H9 (cell line): ENCODE measurements around the gene RHNO1. TPM values are rescaled to one million over a fixed set of nuclear protein-coding genes. Genes with fewer than 3 reads are reported as not detected.

Experiments
- DNase-seq: peaks from one replicate; pipeline ENCODE4 v3.0.0-alpha.2; 2017
- H2AFZ ChIP-seq: one replicate; pipeline ENCODE4 v1.6.1; 2013; ENCODE audit warnings: mild to moderate bottlenecking, low read length, control low read depth, moderate library complexity
- H2AK5ac ChIP-seq: 2 replicates; pipeline ENCODE4 v1.6.1; 2013; ENCODE audit warnings: low read length, control low read depth, mixed read lengths; ENCODE audit not compliant: insufficient read length
- H2BK120ac ChIP-seq: one replicate; pipeline ENCODE4 v1.6.1; 2013; ENCODE audit warnings: low read depth, mild to moderate bottlenecking, low read length, control low read depth, inconsistent platforms; ENCODE audit not compliant: poor library complexity, severe bottlenecking
- H2BK12ac ChIP-seq: 2 replicates; pipeline ENCODE4 v1.6.1; 2013; ENCODE audit warnings: low read length, control low read depth, mixed read lengths, low read depth; ENCODE audit not compliant: insufficient read length
- H2BK15ac ChIP-seq: 2 replicates; pipeline ENCODE4 v1.6.1; 2013; ENCODE audit warnings: low read depth, low read length, control low read depth
- H2BK20ac ChIP-seq: one replicate; pipeline ENCODE4 v1.6.1; 2013; ENCODE audit warnings: low read depth, mild to moderate bottlenecking, low read length, control low read depth, inconsistent platforms; ENCODE audit not compliant: poor library complexity, severe bottlenecking
- H2BK5ac ChIP-seq: 2 replicates; pipeline ENCODE4 v1.6.1; 2013; ENCODE audit warnings: low read length, control low read depth, mixed read lengths; ENCODE audit not compliant: insufficient read length
- H3K14ac ChIP-seq: 2 replicates; pipeline ENCODE4 v1.6.1; 2013; ENCODE audit warnings: low read length, control low read depth; ENCODE audit not compliant: insufficient read depth
- H3K18ac ChIP-seq: 2 replicates; pipeline ENCODE4 v1.6.1; 2013; ENCODE audit warnings: low read depth, mild to moderate bottlenecking, mixed read lengths, low read length, control low read depth; ENCODE audit not compliant: insufficient read length
- H3K23ac ChIP-seq: 2 replicates; pipeline ENCODE4 v1.6.1; 2013; ENCODE audit warnings: low read length, control low read depth, mixed read lengths, low read depth; ENCODE audit not compliant: insufficient read length
- H3K23me2 ChIP-seq: 2 replicates; pipeline ENCODE4 v1.6.1; 2013; ENCODE audit warnings: low read depth, mild to moderate bottlenecking, mixed read lengths, low read length, control low read depth; ENCODE audit not compliant: insufficient read length, poor library complexity, severe bottlenecking
- H3K27ac ChIP-seq: 2 replicates; pipeline ENCODE4 v1.5.1; 2013; ENCODE audit warnings: low read length, control low read depth, mixed read lengths, low read depth; ENCODE audit not compliant: insufficient read length
- H3K27me3 ChIP-seq: 2 replicates; pipeline ENCODE4 v1.6.1; 2013; ENCODE audit warnings: low read length, control low read depth, inconsistent platforms; ENCODE audit not compliant: insufficient read depth
- H3K4ac ChIP-seq: 2 replicates; pipeline ENCODE4 v1.6.1; 2013; ENCODE audit warnings: low read depth, mild to moderate bottlenecking, control low read depth, inconsistent platforms, low read length, moderate library complexity
- H3K4me1 ChIP-seq: 2 replicates; pipeline ENCODE4 v1.6.1; 2013; ENCODE audit warnings: low read length, control low read depth, inconsistent platforms; ENCODE audit not compliant: insufficient read depth
- H3K4me2 ChIP-seq: 2 replicates; pipeline ENCODE4 v1.6.1; 2013; ENCODE audit warnings: low read length, control low read depth, mixed read lengths; ENCODE audit not compliant: insufficient read length, insufficient read depth
- H3K56ac ChIP-seq: 2 replicates; pipeline ENCODE4 v1.6.1; 2013; ENCODE audit warnings: low read depth, mild to moderate bottlenecking, mixed read lengths, low read length, control low read depth; ENCODE audit not compliant: insufficient read length
- H3K79me1 ChIP-seq: 2 replicates; pipeline ENCODE4 v1.6.1; 2013; ENCODE audit warnings: low read depth, mild to moderate bottlenecking, moderate library complexity, low read length, control low read depth, inconsistent platforms; ENCODE audit not compliant: insufficient read depth, poor library complexity, severe bottlenecking
- H3K79me2 ChIP-seq: 2 replicates; pipeline ENCODE4 v1.6.1; 2013; ENCODE audit warnings: low read length, control low read depth, inconsistent platforms; ENCODE audit not compliant: insufficient read depth
- H3K9ac ChIP-seq: 2 replicates; pipeline ENCODE4 v1.6.1; 2013; ENCODE audit warnings: low read length, control low read depth, mixed read lengths; ENCODE audit not compliant: insufficient read length; ENCODE audit errors: extremely low read depth
- H3K9me3 ChIP-seq: one replicate; pipeline ENCODE4 v1.6.1; 2013; ENCODE audit warnings: low read depth, low read length, inconsistent platforms; ENCODE audit not compliant: control insufficient read depth
- H3T11ph ChIP-seq: one replicate; pipeline ENCODE4 v1.6.1; 2013; ENCODE audit warnings: mild to moderate bottlenecking, low read length, control low read depth, inconsistent platforms
- H4K20me1 ChIP-seq: one replicate; pipeline ENCODE4 v1.6.1; 2013; ENCODE audit not compliant: control insufficient read depth, insufficient read length, insufficient read depth
- H4K5ac ChIP-seq: 2 replicates; pipeline ENCODE4 v1.6.1; 2013; ENCODE audit warnings: low read depth, mild to moderate bottlenecking, mixed read lengths, low read length, control low read depth; ENCODE audit not compliant: insufficient read length
- H4K8ac ChIP-seq: replicated peaks from 2 replicates; pipeline ENCODE4 v1.6.1; 2013; ENCODE audit warnings: low read length, control low read depth, mixed read lengths, low read depth; ENCODE audit not compliant: insufficient read length
- H4K91ac ChIP-seq: 2 replicates; pipeline ENCODE4 v1.6.1; 2013; ENCODE audit warnings: low read depth, mild to moderate bottlenecking, moderate library complexity, mixed read lengths, low read length, control low read depth; ENCODE audit not compliant: insufficient read length
- H3K27ac Mint-ChIP-seq, 3 experiments: 2 replicates in 2 of 3; 3 replicates in 1 of 3; pipeline ENCODE4 v1.8.0; 2020 to 2021; ENCODE audit warnings: mixed read lengths in 3 of 3, mild to moderate bottlenecking in 1 of 3, moderate library complexity in 1 of 3
- H3K27me3 Mint-ChIP-seq: 2 replicates; pipeline ENCODE4 v1.8.0; 2021; ENCODE audit warnings: low read depth, mild to moderate bottlenecking, moderate library complexity, mixed read lengths
- H3K36me3 Mint-ChIP-seq, 3 experiments: 2 replicates in 2 of 3; 3 replicates in 1 of 3; pipeline ENCODE4 v1.8.0; 2020 to 2021; ENCODE audit warnings: low read depth in 3 of 3, mixed read lengths in 3 of 3; ENCODE audit not compliant: insufficient read depth in 1 of 3
- H3K4me1 Mint-ChIP-seq, 2 experiments: 2 replicates each; pipeline ENCODE4 v1.8.0; 2020; ENCODE audit warnings: mixed read lengths in 2 of 2
- H3K4me3 Mint-ChIP-seq, 2 experiments: 2 replicates in 1 of 2; 3 replicates in 1 of 2; pipeline ENCODE4 v1.8.0; 2020 to 2021; ENCODE audit warnings: mild to moderate bottlenecking in 2 of 2, mixed read lengths in 2 of 2, moderate library complexity in 1 of 2
- H3K9me3 Mint-ChIP-seq, 2 experiments: 2 replicates in 1 of 2; 3 replicates in 1 of 2; pipeline ENCODE4 v1.8.0; 2020; ENCODE audit warnings: mild to moderate bottlenecking in 2 of 2, mixed read lengths in 2 of 2, moderate library complexity in 1 of 2
- CTCF ChIP-seq: fragments of 200-600 bp; sonication (generic); conservative IDR thresholded peaks from 3 replicates; pipeline ENCODE4 v1.8.0; 2021; ENCODE audit warnings: antibody characterized with exemption, mild to moderate bottlenecking
- WGBS: extraction: QIAGEN DNeasy Blood & Tissue Kit; methylation state at CpG from one replicate; pipeline ENCODE4 v1.1.7; 2013; ENCODE audit warnings: missing lambda C conversion rate, low lambda C conversion rate, mixed read lengths; ENCODE audit not compliant: insufficient read length; ENCODE audit errors: extremely low coverage; 5-methylcytosine and 5-hydroxymethylcytosine counted together
- total RNA-seq: library from RNA; stranded (reverse); gene quantifications from 2 replicates; pipeline ENCODE4 v1.2.1, GENCODE V29; 2021

The RHNO1 gene
- total RNA-seq, 1 experiment from 2014 or later: 36.7 TPM

- Mint-ChIP-seq H3K4me3 (no peak overlapping the region), H3K4me1 (peaks cover 14 to 42% of the 10 kb centered on the region in 2 experiments), H3K27ac (no peak overlapping the region), H3K9me3 (no peaks in the 10 kb centered on the region), H3K27me3 (peaks cover 4% of the 10 kb centered on the region), H3K36me3 (peaks cover 15 to 17% (median 16%) of the 10 kb centered on the region in 3 experiments)
- no peak overlapping the region for H2AK5ac ChIP-seq
- WGBS: no CpG with 5 or more reads among the region's 25 CpGs
- no peak overlapping the region for H3T11ph ChIP-seq
- H3K18ac ChIP-seq: no peak overlapping the region
- TF ChIP-seq CTCF: no peak
- H2BK20ac ChIP-seq: no peak overlapping the region
- H2BK15ac ChIP-seq: no peak overlapping the region
- no peak overlapping the region for H2BK12ac ChIP-seq
- no peak overlapping the region for H2BK120ac ChIP-seq
- DNase-seq: no peak
- no peak overlapping the region for H2BK5ac ChIP-seq
- no peak overlapping the region for H3K27ac ChIP-seq
- no peak overlapping the region for H3K14ac ChIP-seq
- H3K23ac ChIP-seq: no peak overlapping the region
- H3K56ac ChIP-seq: no peak overlapping the region
- H3K9ac ChIP-seq: no peak overlapping the region
- no peak overlapping the region for H4K91ac ChIP-seq
- H4K20me1 ChIP-seq: no peaks in the 10 kb centered on the region
- no peak overlapping the region for H3K4ac ChIP-seq
- no peaks in the 10 kb centered on the region for H3K23me2 ChIP-seq
- no peaks in the 10 kb centered on the region for H3K9me3 ChIP-seq
- no peak overlapping the region for H4K5ac ChIP-seq
- H2AFZ ChIP-seq: no peak overlapping the region
- H3K79me1 ChIP-seq: no peaks in the 10 kb centered on the region
- no peaks in the 10 kb centered on the region for H3K79me2 ChIP-seq
- no peak overlapping the region for H3K4me2 ChIP-seq
- H3K27me3 ChIP-seq: no peaks in the 10 kb centered on the region
- H3K4me1 ChIP-seq: no peaks in the 10 kb centered on the region
- H4K8ac ChIP-seq: no peak overlapping the region
These were observed 22.2 kb upstream of the RHNO1 start for GRCh38 chr12:2854669-2855453.
